Activated CD8-positive, alpha-beta memory T cell treated with anti-CD3 and anti-CD28 coated beads for 24 hours (primary cell): ENCODE measurements around the gene ARAP1.

ENCODE experiments used
- DNase-seq: peaks from one replicate; pipeline ENCODE4 v3.0.0-alpha.2; 2020

ARAP1 gene

GRCh38 chr11:72652873-72653630 is 99.2 kb downstream of the ARAP1 start:
- DNase-seq = no peak

- DNase-seq = no peak
Measured at GRCh38 chr11:72652133-72652532, 100.1 kb downstream of the ARAP1 start.

GRCh38 chr11:72649215-72649976 is 102.8 kb downstream of the ARAP1 start:
- DNase-seq = no peak

- no peak for DNase-seq
Measured at GRCh38 chr11:72648384-72649136, 103.6 kb downstream of the ARAP1 start.

GRCh38 chr11:72647882-72648281 is 104.3 kb downstream of the ARAP1 start:
- DNase-seq = no peak

GRCh38 chr11:72646472-72646871 is 105.7 kb downstream of the ARAP1 start:
- no peak for DNase-seq

- no peak for DNase-seq
Measured at GRCh38 chr11:72646024-72646423, 106.2 kb downstream of the ARAP1 start.

- DNase-seq = no peak
Measured at GRCh38 chr11:72643547-72643946, 108.7 kb downstream of the ARAP1 start.

- DNase-seq = peak; percentile 90
Measured at GRCh38 chr11:72642884-72643522, 109.2 kb downstream of the ARAP1 start.

GRCh38 chr11:72642043-72642883 is 109.9 kb downstream of the ARAP1 start:
- DNase-seq = peak; percentile 62

GRCh38 chr11:72641522-72642042 is 110.6 kb downstream of the ARAP1 start:
- no peak for DNase-seq

- DNase-seq = no peak
Measured at GRCh38 chr11:72639502-72640375, 112.5 kb downstream of the ARAP1 start.

- DNase-seq = no peak
Measured at GRCh38 chr11:72637926-72638325, 114.3 kb downstream of the ARAP1 start.

- DNase-seq = no peak
Measured at GRCh38 chr11:72637198-72637597, 115.0 kb downstream of the ARAP1 start.

GRCh38 chr11:72636376-72636775 is 115.8 kb downstream of the ARAP1 start:
- no peak for DNase-seq

- DNase-seq = no peak
Measured at GRCh38 chr11:72635933-72636332, 116.3 kb downstream of the ARAP1 start.

- DNase-seq = no peak
Measured at GRCh38 chr11:72635309-72635915, 116.8 kb downstream of the ARAP1 start.
